ENCODE measurements around the gene GTF2F2. TPM values are rescaled to one million over a fixed set of nuclear protein-coding genes. Genes with fewer than 3 reads are reported as not detected.

Gene GTF2F2
- total and polyA plus RNA-seq, 2 donors (not counting 3 experiments of a cell fraction or from before 2014, with no cell fraction given): 7.5 to 23.6 TPM

GRCh38 chr13:45315520-45316167 lies 195.3 kb downstream of the GTF2F2 start:
- Histone ChIP-seq H3K9me3 (replicated peaks; ENCODE audit: control insufficient read depth, insufficient read depth, low read length) (no peaks in the 10 kb centered on the region), H3K36me3 (ENCODE audit: control insufficient read depth in 2 of 2, extremely low read depth in 1 of 2, insufficient read depth in 2 of 2, low read length in 2 of 2) (no peaks in the 10 kb centered on the region), H2AFZ (ENCODE audit: low read depth, low read length) (no peak overlapping the region), H3K9ac (replicated peaks; ENCODE audit: extremely low read depth, insufficient read depth, low read length) (no peak overlapping the region), H3K4me1 (ENCODE audit: control insufficient read depth, extremely low read depth, insufficient read depth, low read length) (peaks cover 10% of the 10 kb centered on the region), H3K9me1 (replicated peaks; ENCODE audit: control insufficient read depth, extremely low read depth, insufficient read depth, low read length) (no peaks in the 10 kb centered on the region), H3K79me2 (ENCODE audit: control insufficient read depth, insufficient read depth, low read length) (no peaks in the 10 kb centered on the region), H3K27me3 (ENCODE audit: control insufficient read depth in 2 of 2, insufficient read depth in 2 of 2, low read length in 2 of 2) (no peaks in the 10 kb centered on the region), H4K20me1 (replicated peaks; ENCODE audit: control insufficient read depth, extremely low read depth, insufficient read depth, low read length) (no peaks in the 10 kb centered on the region), H3K4me2 (ENCODE audit: insufficient read depth, low read length) (no peak overlapping the region), H3K4me3 (replicated peaks in 1 of 3; ENCODE audit: insufficient read depth in 1 of 3, low read depth in 1 of 3, low read length in 3 of 3) (no peak overlapping the region), H3K27ac (ENCODE audit: insufficient read depth, low read depth, low read length) (no peak overlapping the region)
- ChIA-PET CTCF (interaction anchor here (0.6 to 2.2 kb wide), 2 partner anchors 269 to 292 kb away, joined by 3 to 7 read pairs; no protein-coding TSS in a partner anchor), POLR2A (no interaction called here)
- FAIRE-seq: no peak
- dilution Hi-C loops (cut with MboI; ENCODE audit: extremely low pct_ligation_motif_present, low sequenced_read_pairs) (no loop called here), intact Hi-C loops (cut with micrococcal nuclease) (loop anchor here (10.0 kb wide), 1 partner anchor 831 kb away; no protein-coding TSS in a partner anchor)
- DNase-seq (ENCODE audit: low read depth, low spot score): no peak
- no TSS peak for BruUV-seq (replicated peaks)
- TF ChIP-seq GATA2 (IDR thresholded peaks at IDR 0.05; ENCODE audit: insufficient read depth, insufficient read length, low read depth, low read length) (no peak), EZH2 (IDR thresholded peaks at IDR 0.05; ENCODE audit: borderline replicate concordance, low read depth, low read length, severe bottlenecking) (no peak), CTCF (IDR thresholded peaks at IDR 0.05; ENCODE audit: extremely low read depth in 1 of 2, insufficient read depth in 1 of 2, low read depth in 1 of 2, low read length in 2 of 2) (no peak), POLR2AphosphoS5 (IDR thresholded peaks at IDR 0.05; ENCODE audit: insufficient read depth, low read depth, low read length) (no peak), MAX (IDR thresholded peaks at IDR 0.05; ENCODE audit: insufficient read depth, insufficient read length) (no peak), MYC (IDR thresholded peaks at IDR 0.05; ENCODE audit: low read depth, low read length) (no peak), POLR2A (IDR thresholded peaks at IDR 0.05; ENCODE audit: low read depth, low read length) (no peak), FOS (IDR thresholded peaks at IDR 0.05; ENCODE audit: borderline replicate concordance, insufficient read depth, low read length) (no peak), JUN (IDR thresholded peaks at IDR 0.05; ENCODE audit: borderline replicate concordance, insufficient read depth, insufficient read length, low read depth) (no peak)
